Stimulated activated CD8-positive, alpha-beta memory T cell treated with anti-CD3 and anti-CD28 coated beads, Interleukin-12 subunit alpha, Interleukin-12 subunit beta, amount 100 ng/mL, for 24 hours (primary cell): Measurements from ENCODE around the gene CRHBP.

Source experiments
- DNase-seq: peaks from one replicate; pipeline ENCODE4 v3.0.0-alpha.2; 2020; ENCODE audit errors: extremely low read depth

CRHBP gene

GRCh38 chr5:77015938-77016569, 63.2 kb downstream of the CRHBP start:
- no peak for DNase-seq

GRCh38 chr5:77016962-77017361, 64.1 kb downstream of the CRHBP start:
- DNase-seq = no peak

- no peak for DNase-seq
Observed at GRCh38 chr5:77017668-77018067, 64.8 kb downstream of the CRHBP start.
